Activated naive CD4-positive, alpha-beta T cell treated with anti-CD3 and anti-CD28 coated beads, Interleukin-2, amount 50 U/mL, for 24 hours (primary cell): ENCODE data around the gene LGMN.
"Not testable (repeated sequence)": the region's sequence is repeated elsewhere in the genome, so short reads cannot be mapped to it uniquely, and the experiment has no call there.

ENCODE experiments used
- H3K27ac Mint-ChIP-seq: one replicate; pipeline ENCODE4 v1.8.0; 2021; ENCODE audit warnings: mild to moderate bottlenecking, mixed read lengths
- H3K27me3 Mint-ChIP-seq: one replicate; pipeline ENCODE4 v1.8.0; 2021; ENCODE audit warnings: mixed read lengths
- H3K36me3 Mint-ChIP-seq: one replicate; pipeline ENCODE4 v1.8.0; 2021; ENCODE audit warnings: mixed read lengths
- H3K4me1 Mint-ChIP-seq: one replicate; pipeline ENCODE4 v1.8.0; 2021; ENCODE audit warnings: mixed read lengths
- H3K4me3 Mint-ChIP-seq: one replicate; pipeline ENCODE4 v1.8.0; 2021; ENCODE audit warnings: mild to moderate bottlenecking, mixed read lengths
- H3K9me3 Mint-ChIP-seq: one replicate; pipeline ENCODE4 v1.8.0; 2021; ENCODE audit warnings: mixed read lengths

The LGMN gene

GRCh38 chr14:92748259-92749016 is at the start of gene LGMN:
Gene LGMN (minus strand): TSS chr14:92748627. CDS start chr14:92732786, 15,841 bp downstream.
- Mint-ChIP-seq H3K27ac (no peak within 1 kb of the TSS), H3K4me1 (peaks cover 48% of the 10 kb centered on the region), H3K27me3 (no peaks in the 10 kb centered on the region), H3K9me3 (no peaks in the 10 kb centered on the region), H3K4me3 (peak within 1 kb of the TSS; percentile 88), H3K36me3 (no peaks in the 10 kb centered on the region)

- Mint-ChIP-seq H3K4me3 (peak overlapping the region; percentile 98), H3K9me3 (peaks cover 7% of the 10 kb centered on the region), H3K27me3 (no peaks in the 10 kb centered on the region), H3K4me1 (peaks cover 45% of the 10 kb centered on the region), H3K36me3 (peaks cover 8% of the 10 kb centered on the region), H3K27ac (peak overlapping the region; percentile 96)
Observed at GRCh38 chr14:92794961-92795360, 46.5 kb upstream of the LGMN start.

GRCh38 chr14:92794547-92794941 is 46.1 kb upstream of the LGMN start:
- peak overlapping the region; percentile 98 for H3K4me3 Mint-ChIP-seq
- H3K4me1 Mint-ChIP-seq, result peaks cover 45% of the 10 kb centered on the region
- H3K9me3 Mint-ChIP-seq, result peaks cover 7% of the 10 kb centered on the region
- no peaks in the 10 kb centered on the region for H3K27me3 Mint-ChIP-seq
- H3K27ac Mint-ChIP-seq, result peak overlapping the region; percentile 96
- peaks cover 4% of the 10 kb centered on the region for H3K36me3 Mint-ChIP-seq

GRCh38 chr14:92793709-92794546 is 45.5 kb upstream of the LGMN start, which contains the start of gene GOLGA5:
Gene GOLGA5 (plus strand): TSS chr14:92794305. CDS start chr14:92797438, 3,133 bp downstream.
- peaks cover 8% of the 10 kb centered on the region for H3K36me3 Mint-ChIP-seq
- peaks cover 7% of the 10 kb centered on the region for H3K9me3 Mint-ChIP-seq
- H3K27me3 Mint-ChIP-seq, result no peaks in the 10 kb centered on the region
- H3K27ac Mint-ChIP-seq, result peak within 1 kb of the TSS; percentile 96
- H3K4me3 Mint-ChIP-seq, result peak within 1 kb of the TSS; percentile 98
- peaks cover 47% of the 10 kb centered on the region for H3K4me1 Mint-ChIP-seq

DNA sequence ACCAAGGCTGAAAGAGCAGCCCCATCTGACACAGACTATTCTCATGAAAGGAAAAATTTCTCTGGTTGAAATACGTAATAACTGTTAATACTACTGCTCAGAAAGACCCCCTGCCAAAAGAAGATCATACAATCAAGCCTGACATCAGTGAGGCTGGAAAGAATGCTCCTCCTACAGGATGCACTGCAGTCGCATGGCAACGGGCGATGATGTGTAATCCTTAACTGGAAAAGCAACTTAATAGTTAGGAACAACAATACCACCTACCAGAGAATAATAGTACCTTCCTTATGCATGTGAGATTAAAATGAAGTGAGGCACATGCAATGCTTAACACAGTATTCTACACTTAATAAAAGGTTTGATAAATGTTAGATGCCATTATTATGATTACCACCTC is 44.5 kb upstream of the LGMN start:
- H3K4me3 Mint-ChIP-seq, result peak overlapping the region; percentile 98

GRCh38 chr14:92789457-92790089 is 41.1 kb upstream of the LGMN start:
- peaks cover 6% of the 10 kb centered on the region for H3K36me3 Mint-ChIP-seq
- H3K27ac Mint-ChIP-seq, result peak overlapping the region; percentile 6
- peaks cover 11% of the 10 kb centered on the region for H3K9me3 Mint-ChIP-seq

More for the DNA sequence above, 44.5 kb upstream of the LGMN start:
- Mint-ChIP-seq H3K4me1 (peaks cover 39% of the 10 kb centered on the region), H3K36me3 (peaks cover 6% of the 10 kb centered on the region), H3K9me3 (peaks cover 11% of the 10 kb centered on the region), H3K27me3 (no peaks in the 10 kb centered on the region), H3K27ac (no peak overlapping the region)

GRCh38 chr14:92787554-92787953 is 39.1 kb upstream of the LGMN start:
- H3K4me3 Mint-ChIP-seq, result no peak overlapping the region
- H3K27me3 Mint-ChIP-seq, result no peaks in the 10 kb centered on the region
- H3K36me3 Mint-ChIP-seq, result peaks cover 6% of the 10 kb centered on the region
- H3K4me1 Mint-ChIP-seq, result peaks cover 6% of the 10 kb centered on the region
- H3K9me3 Mint-ChIP-seq, result peaks cover 11% of the 10 kb centered on the region
- H3K27ac Mint-ChIP-seq, result no peak overlapping the region

More at GRCh38 chr14:92789457-92790089, 41.1 kb upstream of the LGMN start:
- H3K4me1 Mint-ChIP-seq, result peaks cover 11% of the 10 kb centered on the region
- H3K27me3 Mint-ChIP-seq, result no peaks in the 10 kb centered on the region
- H3K4me3 Mint-ChIP-seq, result no peak overlapping the region

GRCh38 chr14:92786427-92786756 is 38.0 kb upstream of the LGMN start:
- peaks cover 11% of the 10 kb centered on the region for H3K9me3 Mint-ChIP-seq
- no peak overlapping the region for H3K4me3 Mint-ChIP-seq
- H3K27ac Mint-ChIP-seq, result no peak overlapping the region
- no peaks in the 10 kb centered on the region for H3K27me3 Mint-ChIP-seq
- H3K36me3 Mint-ChIP-seq, result peaks cover 6% of the 10 kb centered on the region
- peaks cover 6% of the 10 kb centered on the region for H3K4me1 Mint-ChIP-seq

GRCh38 chr14:92785667-92786426 is 37.4 kb upstream of the LGMN start:
- Mint-ChIP-seq H3K4me3 (no peak overlapping the region), H3K27me3 (no peaks in the 10 kb centered on the region), H3K9me3 (peaks cover 11% of the 10 kb centered on the region), H3K4me1 (peaks cover 6% of the 10 kb centered on the region), H3K36me3 (peaks cover 6% of the 10 kb centered on the region), H3K27ac (no peak overlapping the region)

- H3K36me3 Mint-ChIP-seq, result no peaks in the 10 kb centered on the region
- H3K4me3 Mint-ChIP-seq, result no peak overlapping the region
- H3K27me3 Mint-ChIP-seq, result no peaks in the 10 kb centered on the region
- H3K27ac Mint-ChIP-seq, result peak overlapping the region; percentile 32
- H3K4me1 Mint-ChIP-seq, result no peaks in the 10 kb centered on the region
- H3K9me3 Mint-ChIP-seq, result peaks cover 4% of the 10 kb centered on the region
Observed at GRCh38 chr14:92783813-92784431, 35.5 kb upstream of the LGMN start.

DNA sequence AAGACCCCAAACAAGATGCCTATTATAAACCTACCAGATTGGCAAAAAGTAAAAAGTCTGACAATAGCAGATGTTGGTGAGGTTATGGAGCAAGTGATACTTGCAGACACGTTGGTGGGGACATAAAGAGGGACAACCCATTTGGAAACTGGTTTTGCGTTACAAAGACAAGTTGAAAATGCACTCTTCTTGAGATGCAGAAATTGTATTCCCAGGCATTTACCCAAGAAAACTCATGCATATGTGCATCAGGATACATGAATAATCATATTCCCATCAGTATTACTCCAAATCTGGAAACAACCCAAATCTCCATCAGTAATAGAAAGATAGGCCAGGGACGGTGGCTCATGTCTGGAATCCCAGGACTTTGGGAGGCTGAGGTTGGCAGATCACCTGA is 32.9 kb upstream of the LGMN start:
- no peaks in the 10 kb centered on the region for H3K9me3 Mint-ChIP-seq
- no peaks in the 10 kb centered on the region for H3K27me3 Mint-ChIP-seq
- no peaks in the 10 kb centered on the region for H3K4me1 Mint-ChIP-seq
- no peaks in the 10 kb centered on the region for H3K36me3 Mint-ChIP-seq
- no peak overlapping the region for H3K27ac Mint-ChIP-seq
- H3K4me3 Mint-ChIP-seq, result no peak overlapping the region

GRCh38 chr14:92780444-92781232 is 32.2 kb upstream of the LGMN start:
- no peaks in the 10 kb centered on the region for H3K36me3 Mint-ChIP-seq
- H3K4me1 Mint-ChIP-seq, result no peaks in the 10 kb centered on the region
- H3K27ac Mint-ChIP-seq, result no peak overlapping the region
- H3K9me3 Mint-ChIP-seq, result no peaks in the 10 kb centered on the region
- H3K27me3 Mint-ChIP-seq, result no peaks in the 10 kb centered on the region
- no peak overlapping the region for H3K4me3 Mint-ChIP-seq

GRCh38 chr14:92778868-92779565 is 30.6 kb upstream of the LGMN start:
- not testable (repeated sequence) for H3K27me3 Mint-ChIP-seq, H3K4me1 Mint-ChIP-seq, H3K36me3 Mint-ChIP-seq, H3K27ac Mint-ChIP-seq, H3K9me3 Mint-ChIP-seq, H3K4me3 Mint-ChIP-seq

DNA sequence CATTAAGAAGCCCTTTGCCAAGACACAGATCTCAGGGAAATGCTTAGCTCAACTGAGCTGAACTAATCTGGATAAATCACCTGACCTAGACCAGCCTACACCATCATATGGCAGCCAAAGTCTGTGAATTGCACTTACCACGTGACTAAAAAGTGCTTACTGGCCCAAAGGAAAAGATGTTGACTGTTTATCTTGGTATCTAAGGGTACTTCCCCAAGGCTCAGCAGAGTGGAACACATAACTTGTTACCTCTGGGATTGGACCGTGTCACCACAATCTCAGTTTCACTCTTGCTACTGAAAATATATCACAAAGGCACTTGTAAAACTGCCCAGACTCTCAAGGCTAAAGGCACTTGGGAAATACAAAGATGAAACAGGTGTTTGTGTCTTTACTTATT is 26.9 kb upstream of the LGMN start:
- not testable (repeated sequence) for H3K4me3 Mint-ChIP-seq, H3K36me3 Mint-ChIP-seq, H3K27ac Mint-ChIP-seq, H3K9me3 Mint-ChIP-seq, H3K4me1 Mint-ChIP-seq, H3K27me3 Mint-ChIP-seq
